ENCODE measurements around the gene DNAJB4.
"Not testable (repeated sequence)": the region's sequence is repeated elsewhere in the genome, so short reads cannot be mapped to it uniquely, and the experiment has no call there.

Gene DNAJB4

DNA sequence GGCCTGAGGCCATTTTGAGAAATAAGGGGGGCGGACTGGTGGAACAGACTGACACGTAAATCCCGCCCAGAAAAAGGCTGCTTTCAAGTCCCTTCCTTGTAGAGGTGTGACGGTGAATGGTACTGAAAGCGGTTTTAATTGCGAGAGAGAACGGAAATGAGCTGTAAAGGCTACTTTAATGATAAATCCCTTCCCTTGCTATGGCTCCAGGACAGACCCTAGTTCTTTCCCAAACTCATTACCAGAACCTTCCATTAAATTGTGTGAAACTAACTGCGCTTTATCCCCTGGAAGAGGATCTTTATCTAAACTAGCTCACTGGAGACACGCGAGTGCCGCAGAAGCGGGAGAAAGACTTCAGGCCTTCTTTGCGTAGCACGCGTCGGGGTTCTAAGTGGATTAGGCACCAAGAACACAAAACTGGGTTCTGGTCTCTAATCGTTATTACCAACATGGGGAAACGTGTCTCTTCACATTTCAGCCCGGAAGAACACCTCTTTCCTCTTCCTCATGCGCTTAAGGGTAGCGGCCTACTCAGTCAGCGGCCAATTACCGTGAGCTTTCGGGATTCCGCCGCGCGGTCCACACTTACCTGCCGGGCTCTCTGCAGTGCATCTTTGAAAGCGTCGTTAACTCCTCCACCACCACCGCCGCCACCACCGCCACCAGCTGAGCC lies 26.3 kb upstream of the DNAJB4 start:
- peaks cover 17% of the 10 kb centered on the region for H3K36me3 Mint-ChIP-seq (ENCODE audit: low read depth)
- H3K27ac Mint-ChIP-seq: no peak overlapping the region
- no peaks in the 10 kb centered on the region for H3K27me3 Mint-ChIP-seq
- intact Hi-C loops (cut with micrococcal nuclease): loop anchor here (2.0 to 5.0 kb wide), 2 partner anchors 134 to 296 kb away; partner anchors contain the start of gene ZZZ3
- H3K4me1 Mint-ChIP-seq (ENCODE audit: low read depth): peaks cover 27% of the 10 kb centered on the region
- no peaks in the 10 kb centered on the region for H3K9me3 Mint-ChIP-seq
- H3K4me3 Mint-ChIP-seq: no peak overlapping the region

DNA sequence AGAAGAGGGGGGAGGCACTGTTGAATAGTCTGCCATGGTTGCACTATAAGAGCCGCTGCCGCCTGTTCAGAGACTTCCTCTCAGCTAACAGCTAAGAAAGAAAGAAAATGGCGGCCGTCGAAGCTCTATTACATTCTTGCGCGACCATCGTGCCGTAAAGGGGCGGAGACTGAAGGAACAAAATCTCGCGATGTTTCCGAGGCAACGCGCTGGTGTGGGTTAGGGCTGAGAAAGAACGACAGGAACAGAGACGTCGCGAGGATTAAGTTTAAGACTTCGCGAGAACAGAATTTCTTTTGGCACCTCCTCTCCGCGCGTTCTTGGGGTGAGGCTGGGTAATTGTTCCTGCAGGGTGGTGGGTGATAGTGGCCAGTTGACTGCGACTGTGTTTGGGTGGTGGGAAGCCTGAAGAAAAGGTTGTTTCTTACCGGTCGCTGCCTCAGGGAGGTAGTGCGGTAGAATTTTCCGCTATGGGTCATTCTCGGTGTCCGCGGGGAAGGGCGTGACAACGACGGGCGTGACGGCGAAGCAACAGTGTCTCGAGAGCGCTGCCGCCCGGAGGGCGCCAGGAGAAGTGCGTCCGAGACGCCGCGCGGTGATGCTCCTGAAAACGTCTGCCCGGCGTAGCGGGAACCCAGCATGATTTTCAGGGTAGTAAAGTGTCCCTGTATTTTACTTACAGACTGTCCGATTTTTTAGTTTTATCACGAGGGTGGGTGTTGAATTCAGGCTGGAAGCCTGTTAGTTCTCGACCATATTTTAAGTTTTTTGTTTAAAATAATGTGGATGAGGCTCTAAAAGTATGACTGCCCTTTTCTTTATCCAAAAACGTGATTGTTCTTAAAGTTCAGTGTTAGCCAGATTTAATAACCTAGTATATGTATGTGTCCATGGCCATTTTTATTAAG lies 25.5 kb upstream of the DNAJB4 start, which contains the start of gene FUBP1:
Gene FUBP1 (minus strand): TSS at position 104 of the 908 bp plus-strand sequence. CDS start 68 bp downstream, at position 36.
- Mint-ChIP-seq H3K9me3 (no peaks in the 10 kb centered on the region), H3K27me3 (no peaks in the 10 kb centered on the region), H3K27ac (no peak within 1 kb of the TSS), H3K36me3 (ENCODE audit: low read depth) (peaks cover 9% of the 10 kb centered on the region), H3K4me3 (no peak within 1 kb of the TSS), H3K4me1 (ENCODE audit: low read depth) (peaks cover 27% of the 10 kb centered on the region)
- intact Hi-C loops (cut with micrococcal nuclease): loop anchor here (1.0 to 5.0 kb wide), 3 partner anchors 25 to 296 kb away; partner anchors contain the start of genes DNAJB4 and ZZZ3

GRCh38 chr1:77983352-77983996 lies 21.3 kb upstream of the DNAJB4 start:
- H3K4me1 Mint-ChIP-seq (ENCODE audit: low read depth): peaks cover 17% of the 10 kb centered on the region
- H3K27me3 Mint-ChIP-seq; intact Hi-C loops (cut with micrococcal nuclease); H3K27ac Mint-ChIP-seq; H3K4me3 Mint-ChIP-seq; H3K36me3 Mint-ChIP-seq (ENCODE audit: low read depth); H3K9me3 Mint-ChIP-seq: not testable (repeated sequence)

- no peaks in the 10 kb centered on the region for H3K27me3 Mint-ChIP-seq
- peaks cover 15% of the 10 kb centered on the region for H3K36me3 Mint-ChIP-seq (ENCODE audit: low read depth)
- intact Hi-C loops (cut with micrococcal nuclease): no loop called here
- H3K27ac Mint-ChIP-seq: no peak overlapping the region
- no peaks in the 10 kb centered on the region for H3K9me3 Mint-ChIP-seq
- H3K4me3 Mint-ChIP-seq: no peak overlapping the region
- peaks cover 22% of the 10 kb centered on the region for H3K4me1 Mint-ChIP-seq (ENCODE audit: low read depth)
Measured at GRCh38 chr1:77983997-77984355, 20.8 kb upstream of the DNAJB4 start.

GRCh38 chr1:77984629-77985028 lies 20.1 kb upstream of the DNAJB4 start:
- Mint-ChIP-seq H3K4me1 (ENCODE audit: low read depth) (peaks cover 22% of the 10 kb centered on the region), H3K9me3 (no peaks in the 10 kb centered on the region), H3K27ac (no peak overlapping the region), H3K36me3 (ENCODE audit: low read depth) (peaks cover 16% of the 10 kb centered on the region), H3K27me3 (no peaks in the 10 kb centered on the region), H3K4me3 (no peak overlapping the region)
- intact Hi-C loops (cut with micrococcal nuclease): no loop called here

DNA sequence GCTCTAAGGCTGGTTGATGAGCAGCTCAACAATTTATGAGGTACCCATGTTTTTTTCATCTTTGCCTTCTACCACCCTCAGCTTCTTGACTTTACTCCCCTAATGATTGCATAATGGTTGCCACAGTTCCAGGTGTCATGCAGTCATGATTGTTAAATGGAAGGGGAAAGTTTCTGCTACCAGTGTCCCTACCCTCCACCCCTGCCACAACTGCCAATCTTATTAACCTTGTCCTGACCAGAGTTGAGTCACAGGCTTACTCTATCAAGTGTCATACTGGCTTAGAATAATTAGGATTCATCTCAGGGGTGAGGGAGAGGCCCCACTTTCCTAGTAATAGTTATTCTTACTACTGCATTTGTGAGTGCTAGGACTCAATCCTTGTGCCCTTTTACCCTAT lies 17.9 kb upstream of the DNAJB4 start:
- no peak overlapping the region for H3K4me3 Mint-ChIP-seq
- H3K9me3 Mint-ChIP-seq: no peaks in the 10 kb centered on the region
- H3K4me1 Mint-ChIP-seq (ENCODE audit: low read depth): peaks cover 23% of the 10 kb centered on the region
- intact Hi-C loops (cut with micrococcal nuclease): no loop called here
- H3K27me3 Mint-ChIP-seq: no peaks in the 10 kb centered on the region
- H3K27ac Mint-ChIP-seq: no peak overlapping the region
- H3K36me3 Mint-ChIP-seq (ENCODE audit: low read depth): peaks cover 9% of the 10 kb centered on the region

DNA sequence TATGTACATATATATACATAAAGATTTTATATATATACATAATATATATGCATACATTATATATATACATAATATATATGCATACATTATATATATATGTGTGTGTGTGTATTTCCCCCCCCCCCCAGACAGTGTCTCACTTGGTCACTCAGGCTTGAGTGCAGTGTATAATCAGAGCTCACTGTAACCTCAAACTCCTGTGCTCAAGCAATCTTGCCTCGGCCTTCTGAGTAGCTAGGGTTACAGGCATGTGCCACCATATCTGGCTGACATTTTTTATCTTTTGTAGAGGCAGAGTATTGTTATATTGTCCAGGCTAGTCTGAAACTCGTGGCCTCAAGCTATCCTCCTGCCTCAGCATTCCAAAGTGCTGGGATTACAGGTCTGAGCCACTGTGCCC lies 16.8 kb upstream of the DNAJB4 start:
- H3K9me3 Mint-ChIP-seq: no peaks in the 10 kb centered on the region
- no peak overlapping the region for H3K27ac Mint-ChIP-seq
- no peak overlapping the region for H3K4me3 Mint-ChIP-seq
- peaks cover 9% of the 10 kb centered on the region for H3K36me3 Mint-ChIP-seq (ENCODE audit: low read depth)
- peaks cover 23% of the 10 kb centered on the region for H3K4me1 Mint-ChIP-seq (ENCODE audit: low read depth)
- intact Hi-C loops (cut with micrococcal nuclease): no loop called here
- no peaks in the 10 kb centered on the region for H3K27me3 Mint-ChIP-seq

DNA sequence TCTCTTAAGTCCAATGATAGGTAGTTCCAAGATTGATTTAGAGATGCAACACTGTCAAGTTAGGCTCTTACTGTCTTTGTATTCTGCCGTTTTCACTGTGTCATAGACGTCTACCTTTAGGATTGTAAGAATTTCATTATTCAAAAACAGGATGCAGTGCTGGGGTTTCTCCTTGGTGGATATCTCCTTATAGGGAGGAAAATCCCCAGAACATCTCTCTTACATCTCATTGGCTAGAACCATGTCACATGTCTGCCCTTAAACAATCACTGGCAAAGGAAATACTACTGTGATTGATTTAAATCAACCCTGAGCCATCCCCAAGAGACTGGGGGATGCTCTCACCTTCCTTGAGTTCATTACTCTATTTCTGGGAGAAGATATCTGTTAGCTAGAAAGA lies 15.0 kb upstream of the DNAJB4 start:
- no peaks in the 10 kb centered on the region for H3K9me3 Mint-ChIP-seq
- peaks cover 9% of the 10 kb centered on the region for H3K36me3 Mint-ChIP-seq (ENCODE audit: low read depth)
- intact Hi-C loops (cut with micrococcal nuclease): no loop called here
- H3K4me3 Mint-ChIP-seq: no peak overlapping the region
- no peaks in the 10 kb centered on the region for H3K27me3 Mint-ChIP-seq
- peaks cover 23% of the 10 kb centered on the region for H3K4me1 Mint-ChIP-seq (ENCODE audit: low read depth)
- no peak overlapping the region for H3K27ac Mint-ChIP-seq

DNA sequence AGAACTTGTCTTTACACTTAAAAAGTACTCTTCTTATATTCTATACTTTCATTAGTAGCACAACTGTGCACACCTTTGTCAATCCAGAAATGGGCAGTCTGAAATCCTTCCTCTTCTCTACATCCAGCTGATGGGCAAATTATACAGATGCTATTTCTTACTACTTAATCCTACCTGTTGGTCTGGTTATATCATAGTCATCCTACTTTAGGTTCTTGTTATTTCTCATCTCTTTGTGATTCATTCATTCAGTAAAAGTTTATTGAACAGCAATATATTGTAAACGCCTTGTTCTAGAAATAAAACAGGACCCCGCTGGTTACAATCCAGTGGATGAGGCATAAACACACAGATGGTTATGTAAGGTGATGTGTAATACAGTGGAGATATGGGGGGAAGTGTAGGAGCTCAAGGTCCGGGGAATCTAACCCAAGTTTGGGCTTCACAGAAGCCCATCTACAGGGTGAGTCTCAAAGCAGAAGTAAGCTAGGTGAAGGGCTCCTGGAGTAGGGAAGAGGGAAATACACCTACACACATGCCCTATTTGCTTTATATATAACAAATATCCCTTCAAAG lies 14.0 kb upstream of the DNAJB4 start:
- Mint-ChIP-seq H3K27me3 (no peaks in the 10 kb centered on the region), H3K4me3 (no peak overlapping the region), H3K9me3 (no peaks in the 10 kb centered on the region), H3K4me1 (ENCODE audit: low read depth) (peaks cover 23% of the 10 kb centered on the region), H3K27ac (no peak overlapping the region), H3K36me3 (ENCODE audit: low read depth) (peaks cover 14% of the 10 kb centered on the region)
- intact Hi-C loops (cut with micrococcal nuclease): no loop called here

GRCh38 chr1:77991638-77992037 lies 13.1 kb upstream of the DNAJB4 start:
- Mint-ChIP-seq H3K4me1 (ENCODE audit: low read depth) (peaks cover 16% of the 10 kb centered on the region), H3K36me3 (ENCODE audit: low read depth) (peaks cover 14% of the 10 kb centered on the region), H3K27me3 (no peaks in the 10 kb centered on the region), H3K4me3 (no peak overlapping the region), H3K27ac (no peak overlapping the region), H3K9me3 (no peaks in the 10 kb centered on the region)
- intact Hi-C loops (cut with micrococcal nuclease): no loop called here

DNA sequence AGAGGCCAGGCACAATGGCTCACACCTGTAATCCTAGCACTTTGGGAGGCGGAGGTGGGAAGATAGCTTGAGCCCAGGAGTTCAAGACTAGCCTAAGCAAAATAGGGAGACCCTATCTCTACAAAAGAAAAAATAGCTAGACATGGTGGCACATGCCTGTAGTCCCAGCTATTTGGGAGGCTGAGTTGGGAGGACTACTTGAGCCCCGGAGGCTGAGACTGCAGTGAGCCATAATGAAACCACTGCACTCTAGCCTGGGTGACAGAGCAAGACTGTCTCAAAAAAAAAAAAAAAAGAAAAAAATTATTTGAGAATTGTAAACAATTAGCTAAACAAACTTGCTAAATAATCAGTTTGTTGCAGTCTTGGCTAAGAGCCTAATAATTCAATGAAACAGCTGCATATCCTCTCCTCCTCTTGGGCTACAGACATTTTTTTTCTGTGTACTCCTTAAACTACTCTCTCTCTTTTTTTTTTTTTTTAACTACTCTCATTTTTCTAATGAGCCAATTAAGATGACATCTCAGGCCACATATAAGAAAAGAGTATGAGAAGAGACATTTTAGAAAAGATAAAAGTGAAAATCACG lies 10.5 kb upstream of the DNAJB4 start:
- H3K27ac Mint-ChIP-seq: no peak overlapping the region
- H3K4me1 Mint-ChIP-seq (ENCODE audit: low read depth): peaks cover 6% of the 10 kb centered on the region
- H3K27me3 Mint-ChIP-seq: no peaks in the 10 kb centered on the region
- no peak overlapping the region for H3K4me3 Mint-ChIP-seq
- intact Hi-C loops (cut with micrococcal nuclease): no loop called here
- H3K36me3 Mint-ChIP-seq (ENCODE audit: low read depth): peaks cover 16% of the 10 kb centered on the region
- H3K9me3 Mint-ChIP-seq: no peaks in the 10 kb centered on the region

DNA sequence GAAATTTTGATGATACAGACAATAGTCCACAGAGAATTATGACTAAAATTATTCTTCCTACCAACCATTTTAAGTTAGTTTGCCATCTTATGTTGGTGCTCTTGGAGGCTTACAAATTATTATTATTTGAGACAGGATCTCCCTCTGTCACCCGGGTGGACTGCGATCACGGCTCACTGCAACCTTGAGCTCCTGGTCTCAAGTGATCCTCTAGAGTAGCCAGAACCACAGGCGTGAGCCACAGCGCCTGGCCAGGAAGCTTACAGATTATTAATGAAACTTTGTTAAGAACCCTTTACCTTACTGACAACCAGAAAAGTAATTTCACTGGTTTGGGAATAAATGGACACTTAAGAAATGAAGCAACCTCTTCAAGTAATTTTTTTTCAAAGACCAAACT lies 8.0 kb upstream of the DNAJB4 start:
- Mint-ChIP-seq H3K27ac (no peak overlapping the region), H3K4me1 (ENCODE audit: low read depth) (no peaks in the 10 kb centered on the region), H3K36me3 (ENCODE audit: low read depth) (peaks cover 16% of the 10 kb centered on the region), H3K9me3 (no peaks in the 10 kb centered on the region), H3K27me3 (no peaks in the 10 kb centered on the region), H3K4me3 (no peak overlapping the region)
- intact Hi-C loops (cut with micrococcal nuclease): no loop called here

DNA sequence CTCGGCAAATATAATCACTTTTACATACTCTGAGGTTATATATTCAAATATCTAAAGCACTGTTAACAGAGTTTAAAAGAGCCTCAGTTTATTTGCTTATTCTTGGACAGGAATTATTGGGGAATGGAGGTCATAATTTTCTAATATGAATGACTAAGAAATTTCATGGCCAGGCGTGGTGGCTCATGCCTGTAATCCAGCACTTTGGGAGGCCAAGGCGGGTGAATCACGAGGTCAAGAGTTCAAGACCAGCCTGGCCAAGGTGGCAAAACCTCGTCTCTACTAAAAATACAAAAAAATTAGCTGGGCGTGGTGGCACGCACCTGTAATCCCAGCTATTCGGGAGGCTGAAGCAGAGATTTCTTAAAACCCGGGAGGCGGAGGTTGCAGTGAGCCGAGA lies 4.2 kb upstream of the DNAJB4 start:
- H3K27me3 Mint-ChIP-seq; H3K9me3 Mint-ChIP-seq; H3K4me3 Mint-ChIP-seq; H3K4me1 Mint-ChIP-seq (ENCODE audit: low read depth); H3K27ac Mint-ChIP-seq; intact Hi-C loops (cut with micrococcal nuclease): not testable (repeated sequence)
- H3K36me3 Mint-ChIP-seq (ENCODE audit: low read depth): peaks cover 21% of the 10 kb centered on the region
